ENCODE measurements around the gene PKP2. TPM values are rescaled to one million over a fixed set of nuclear protein-coding genes. Genes with fewer than 3 reads are reported as not detected.

The PKP2 gene
- total and polyA plus RNA-seq, 9 of the 15 experiments (the other 6 are each of a cell fraction or from before 2014, with no cell fraction given) = 1.6 to 4.2 (median 2.8) TPM

DNA sequence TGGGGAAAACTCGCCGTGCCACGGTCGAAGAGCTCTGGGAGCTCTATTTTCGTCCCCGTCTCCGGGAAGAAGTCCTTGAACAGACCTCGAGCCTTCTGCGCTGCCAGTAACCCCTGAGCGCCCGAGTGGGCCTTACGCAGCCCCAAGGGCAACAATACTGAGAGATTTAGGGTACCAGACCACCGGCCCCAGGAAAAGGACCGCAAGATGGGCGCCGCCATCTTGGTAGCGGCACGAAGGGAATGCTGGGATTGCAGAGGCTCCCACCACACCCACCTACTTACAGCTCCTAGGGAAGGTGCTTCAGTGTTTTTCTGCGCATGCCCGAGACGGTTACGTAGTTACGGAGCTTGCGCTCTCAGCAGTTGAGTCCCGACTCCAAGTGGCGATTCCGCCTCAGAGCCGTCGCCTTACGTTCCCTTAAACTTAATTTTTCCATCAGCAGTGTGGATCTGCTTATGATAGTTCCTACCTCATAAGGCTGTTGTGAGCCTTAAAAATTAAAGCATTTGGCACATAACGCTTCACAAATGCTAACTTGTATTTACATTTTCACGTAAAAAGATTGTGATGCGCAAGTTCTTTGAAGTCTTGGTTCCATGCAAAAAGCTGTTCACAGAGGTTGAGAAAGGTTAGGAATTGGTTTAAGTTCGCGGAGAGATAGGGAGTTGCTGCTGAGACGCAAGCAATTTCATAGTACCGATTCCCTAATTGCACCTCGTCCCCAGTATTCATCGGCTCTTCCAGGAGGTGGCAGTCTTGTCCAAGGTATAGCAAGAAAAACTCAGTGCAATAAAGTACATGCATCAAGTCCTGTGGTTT is 140.7 kb downstream of the PKP2 start, which contains the start of gene YARS2 (continued):
- TF ChIP-seq, protein P1, sequence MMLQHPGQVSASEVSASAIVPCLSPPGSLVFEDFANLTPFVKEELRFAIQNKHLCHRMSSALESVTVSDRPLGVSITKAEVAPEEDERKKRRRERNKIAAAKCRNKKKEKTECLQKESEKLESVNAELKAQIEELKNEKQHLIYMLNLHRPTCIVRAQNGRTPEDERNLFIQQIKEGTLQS (IDR thresholded peaks at IDR 0.05) = no peak; the same call in 1 of the 2 replicates
- TF ChIP-seq, protein P1 (CRISPR knock-in tag; conservative IDR thresholded peaks at IDR 0.05) = no peak
- TF ChIP-seq, protein P2, sequence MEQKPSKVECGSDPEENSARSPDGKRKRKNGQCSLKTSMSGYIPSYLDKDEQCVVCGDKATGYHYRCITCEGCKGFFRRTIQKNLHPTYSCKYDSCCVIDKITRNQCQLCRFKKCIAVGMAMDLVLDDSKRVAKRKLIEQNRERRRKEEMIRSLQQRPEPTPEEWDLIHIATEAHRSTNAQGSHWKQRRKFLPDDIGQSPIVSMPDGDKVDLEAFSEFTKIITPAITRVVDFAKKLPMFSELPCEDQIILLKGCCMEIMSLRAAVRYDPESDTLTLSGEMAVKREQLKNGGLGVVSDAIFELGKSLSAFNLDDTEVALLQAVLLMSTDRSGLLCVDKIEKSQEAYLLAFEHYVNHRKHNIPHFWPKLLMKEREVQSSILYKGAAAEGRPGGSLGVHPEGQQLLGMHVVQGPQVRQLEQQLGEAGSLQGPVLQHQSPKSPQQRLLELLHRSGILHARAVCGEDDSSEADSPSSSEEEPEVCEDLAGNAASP (IDR thresholded peaks at IDR 0.05) = no peak
- TF ChIP-seq, protein P3, sequence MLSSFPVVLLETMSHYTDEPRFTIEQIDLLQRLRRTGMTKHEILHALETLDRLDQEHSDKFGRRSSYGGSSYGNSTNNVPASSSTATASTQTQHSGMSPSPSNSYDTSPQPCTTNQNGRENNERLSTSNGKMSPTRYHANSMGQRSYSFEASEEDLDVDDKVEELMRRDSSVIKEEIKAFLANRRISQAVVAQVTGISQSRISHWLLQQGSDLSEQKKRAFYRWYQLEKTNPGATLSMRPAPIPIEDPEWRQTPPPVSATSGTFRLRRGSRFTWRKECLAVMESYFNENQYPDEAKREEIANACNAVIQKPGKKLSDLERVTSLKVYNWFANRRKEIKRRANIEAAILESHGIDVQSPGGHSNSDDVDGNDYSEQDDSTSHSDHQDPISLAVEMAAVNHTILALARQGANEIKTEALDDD (IDR thresholded peaks at IDR 0.05) = peak; percentile 69; the same call in 1 of the 2 replicates
- TF ChIP-seq KDM1A (IDR thresholded peaks at IDR 0.05) = no peak
- TF ChIP-seq HNRNPUL1 (IDR thresholded peaks at IDR 0.05; ENCODE audit: low read length) = no peak
- no peak for TF ChIP-seq YBX1 (IDR thresholded peaks at IDR 0.05)
- TF ChIP-seq POLR3A (IDR thresholded peaks at IDR 0.05; ENCODE audit: borderline replicate concordance, extremely low read depth, insufficient read depth, insufficient read length) = no peak
- TF ChIP-seq U2AF2 (optimal IDR thresholded peaks at IDR 0.05; ENCODE audit: low read depth, low read length) = no peak
- peak; percentile 45; the same call in 1 of the 2 replicates for TF ChIP-seq ZBTB7A (IDR thresholded peaks at IDR 0.05; ENCODE audit: borderline replicate concordance, control insufficient read depth, low read depth, low read length)
- TF ChIP-seq FOXA3 (CRISPR knock-in tag; conservative IDR thresholded peaks at IDR 0.05 in 1 of 2, IDR thresholded peaks at IDR 0.05 in 1 of 2) = no peak
- no peak for TF ChIP-seq ZNF253 (CRISPR knock-in tag; conservative IDR thresholded peaks at IDR 0.05)
- TF ChIP-seq, protein P4, sequence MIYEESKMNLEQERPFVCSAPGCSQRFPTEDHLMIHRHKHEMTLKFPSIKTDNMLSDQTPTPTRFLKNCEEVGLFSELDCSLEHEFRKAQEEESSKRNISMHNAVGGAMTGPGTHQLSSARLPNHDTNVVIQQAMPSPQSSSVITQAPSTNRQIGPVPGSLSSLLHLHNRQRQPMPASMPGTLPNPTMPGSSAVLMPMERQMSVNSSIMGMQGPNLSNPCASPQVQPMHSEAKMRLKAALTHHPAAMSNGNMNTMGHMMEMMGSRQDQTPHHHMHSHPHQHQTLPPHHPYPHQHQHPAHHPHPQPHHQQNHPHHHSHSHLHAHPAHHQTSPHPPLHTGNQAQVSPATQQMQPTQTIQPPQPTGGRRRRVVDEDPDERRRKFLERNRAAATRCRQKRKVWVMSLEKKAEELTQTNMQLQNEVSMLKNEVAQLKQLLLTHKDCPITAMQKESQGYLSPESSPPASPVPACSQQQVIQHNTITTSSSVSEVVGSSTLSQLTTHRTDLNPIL (CRISPR knock-in tag; IDR thresholded peaks at IDR 0.05) = no peak
- no peak for TF ChIP-seq ZNF408 (CRISPR knock-in tag; IDR thresholded peaks at IDR 0.05; ENCODE audit: low read depth)
- TF ChIP-seq STAT5A (IDR thresholded peaks at IDR 0.05; ENCODE audit: borderline replicate concordance, low read length) = no peak
- no peak for TF ChIP-seq NR2C1 (IDR thresholded peaks at IDR 0.05)
- no peak for TF ChIP-seq NR2C1 (tag; IDR thresholded peaks at IDR 0.05)
- TF ChIP-seq MAZ (CRISPR knock-in tag; conservative IDR thresholded peaks at IDR 0.05 in 1 of 2, IDR thresholded peaks at IDR 0.05 in 1 of 2) = peak in 1 of 2 experiments; percentile 42; a peak in 1 of 4 replicates
- peak; percentile 66; the same call in 1 of the 2 replicates for TF ChIP-seq DIDO1 (tag; IDR thresholded peaks at IDR 0.05; ENCODE audit: low read depth)
- TF ChIP-seq CEBPG (CRISPR knock-in tag; IDR thresholded peaks at IDR 0.05) = no peak
- no peak for TF ChIP-seq CEBPG (tag; conservative IDR thresholded peaks at IDR 0.05 in 1 of 2, IDR thresholded peaks at IDR 0.05 in 1 of 2)
- TF ChIP-seq ZNF644 (tag; IDR thresholded peaks at IDR 0.05; ENCODE audit: low read depth) = peak; percentile 71
- no peak for TF ChIP-seq TGIF2 (CRISPR knock-in tag; IDR thresholded peaks at IDR 0.05)
- TF ChIP-seq CAMTA2 (CRISPR knock-in tag; conservative IDR thresholded peaks at IDR 0.05) = no peak
- no peak for TF ChIP-seq ZFP1 (CRISPR knock-in tag; IDR thresholded peaks at IDR 0.05)
